Dedifferentiated amniotic fluid mesenchymal stem cell (primary cell): ENCODE results near the gene TIMM21.
A peak's percentile ranks its signal among the peaks of the same experiment; 100 is the strongest.

Experiments
- DNase-seq: peaks from one replicate; pipeline ENCODE4 v3.0.0-alpha.2; 2016; ENCODE audit errors: extremely low spot score

TIMM21 gene

DNA sequence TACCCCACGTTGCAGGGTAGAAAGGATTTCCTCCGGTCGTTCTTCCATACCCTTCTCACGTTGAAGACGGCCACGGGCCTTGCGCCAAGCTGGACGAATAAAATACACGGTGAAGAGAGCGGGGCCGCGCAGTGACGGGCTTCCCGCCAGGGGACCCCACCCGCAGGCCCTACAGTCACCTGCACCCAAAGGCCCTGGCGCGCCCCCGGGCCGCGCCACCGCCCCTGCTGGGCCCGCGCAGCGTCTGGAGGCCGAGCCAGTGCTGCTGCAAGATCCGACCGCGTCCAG, 888 bp upstream of the TIMM21 start:
- no peak for DNase-seq

GRCh38 chr18:74148543-74149070, 284 bp downstream of the TIMM21 start:
- no peak for DNase-seq

GRCh38 chr18:74149878-74150277, 1.6 kb downstream of the TIMM21 start:
- DNase-seq: no peak

DNA sequence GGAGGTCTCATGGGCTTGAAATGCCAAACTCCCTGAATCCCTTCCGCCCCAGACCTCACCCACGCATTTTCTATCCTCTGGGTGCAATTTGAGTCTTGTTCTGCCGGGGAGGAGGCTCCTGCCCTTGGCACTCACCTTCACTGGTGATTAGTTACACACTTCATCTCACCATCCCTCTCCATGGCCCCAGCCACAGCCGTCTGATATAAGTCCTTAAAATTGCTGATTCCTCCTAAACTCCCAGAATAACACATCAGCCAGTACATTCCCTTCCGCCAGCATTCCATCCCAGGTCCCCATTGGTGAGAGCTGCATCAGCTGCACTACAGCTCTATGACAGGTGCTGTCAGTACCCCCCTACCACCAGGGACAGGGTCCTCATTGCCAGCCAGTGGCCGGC, 3.9 kb downstream of the TIMM21 start:
- no peak for DNase-seq

GRCh38 chr18:74152857-74153256, 4.5 kb downstream of the TIMM21 start:
- DNase-seq: no peak

DNA sequence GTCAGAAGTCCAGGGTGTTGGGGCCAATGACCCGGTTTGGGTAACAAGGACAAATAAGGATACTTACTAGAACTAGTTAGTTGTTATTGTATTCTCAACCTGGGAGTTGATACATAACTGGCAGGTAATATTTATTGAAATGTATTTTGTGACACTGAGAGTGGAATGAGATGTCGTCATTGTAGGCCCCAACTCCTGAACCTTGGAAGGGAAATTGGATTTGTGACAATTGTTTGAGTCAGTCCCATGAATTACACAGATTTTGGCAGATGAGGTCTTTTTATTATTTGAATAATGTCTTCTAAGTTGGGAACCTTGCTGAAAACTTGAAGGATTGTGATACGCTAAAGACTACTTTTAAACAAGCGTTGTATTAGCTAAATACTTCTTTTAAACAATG, 5.1 kb downstream of the TIMM21 start:
- DNase-seq: no peak

DNA sequence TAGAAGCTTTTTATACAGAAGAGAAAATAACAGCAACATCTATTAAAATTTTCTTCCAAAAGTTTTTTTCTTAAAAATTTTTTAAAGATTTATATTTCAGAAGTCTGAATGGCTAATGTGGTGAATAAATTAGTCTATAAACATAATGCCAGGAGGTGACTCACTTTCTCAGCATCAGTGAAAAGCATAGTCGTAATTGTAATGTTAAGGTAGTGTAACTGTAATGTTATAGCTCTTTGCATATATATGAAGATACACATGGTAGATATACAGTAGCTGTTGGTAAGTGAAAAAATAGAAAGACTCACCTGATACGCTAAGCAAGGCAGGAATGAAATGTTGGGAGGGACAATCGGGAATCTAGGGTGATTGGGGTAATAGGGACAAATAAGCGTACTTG, 5.5 kb downstream of the TIMM21 start:
- no peak for DNase-seq

DNA sequence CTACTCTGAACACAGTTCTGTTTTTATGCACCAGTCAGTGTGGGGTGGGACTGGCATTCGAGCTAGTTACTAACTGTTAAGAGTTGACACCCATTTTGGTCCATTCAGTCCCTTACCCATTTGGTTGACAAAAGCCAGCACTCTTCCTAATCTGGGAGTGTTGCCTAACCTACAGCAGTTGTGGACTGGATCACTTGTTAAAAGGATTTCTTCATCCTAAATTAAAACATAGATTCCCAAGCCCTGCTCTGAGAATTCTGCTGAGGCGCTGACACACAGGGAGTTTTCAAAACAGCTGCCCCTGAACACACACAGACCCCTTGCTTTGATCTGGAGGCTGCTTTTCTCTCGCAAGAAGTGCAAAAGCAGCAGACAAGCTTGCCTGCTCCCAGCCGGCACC, 6.4 kb downstream of the TIMM21 start:
- no peak for DNase-seq

DNA sequence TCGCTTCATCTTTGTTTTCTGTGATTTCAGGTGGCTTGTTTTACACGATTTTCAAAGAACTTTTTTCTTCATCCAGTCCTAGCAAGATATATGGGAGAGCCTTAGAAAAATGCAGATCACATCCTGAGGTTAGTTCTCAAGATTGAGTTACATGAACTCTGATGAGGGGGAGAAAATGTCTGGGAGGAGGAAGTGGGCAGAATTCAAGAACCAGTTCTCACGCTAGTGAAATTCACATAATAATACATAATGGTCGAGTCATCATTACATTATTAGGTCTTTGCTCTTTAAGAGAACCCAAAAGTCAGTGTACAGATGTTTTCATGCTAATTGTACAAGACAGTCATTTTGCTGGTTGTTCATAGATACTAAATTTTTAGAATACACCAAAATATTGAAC, 7.0 kb downstream of the TIMM21 start:
- no peak for DNase-seq

DNA sequence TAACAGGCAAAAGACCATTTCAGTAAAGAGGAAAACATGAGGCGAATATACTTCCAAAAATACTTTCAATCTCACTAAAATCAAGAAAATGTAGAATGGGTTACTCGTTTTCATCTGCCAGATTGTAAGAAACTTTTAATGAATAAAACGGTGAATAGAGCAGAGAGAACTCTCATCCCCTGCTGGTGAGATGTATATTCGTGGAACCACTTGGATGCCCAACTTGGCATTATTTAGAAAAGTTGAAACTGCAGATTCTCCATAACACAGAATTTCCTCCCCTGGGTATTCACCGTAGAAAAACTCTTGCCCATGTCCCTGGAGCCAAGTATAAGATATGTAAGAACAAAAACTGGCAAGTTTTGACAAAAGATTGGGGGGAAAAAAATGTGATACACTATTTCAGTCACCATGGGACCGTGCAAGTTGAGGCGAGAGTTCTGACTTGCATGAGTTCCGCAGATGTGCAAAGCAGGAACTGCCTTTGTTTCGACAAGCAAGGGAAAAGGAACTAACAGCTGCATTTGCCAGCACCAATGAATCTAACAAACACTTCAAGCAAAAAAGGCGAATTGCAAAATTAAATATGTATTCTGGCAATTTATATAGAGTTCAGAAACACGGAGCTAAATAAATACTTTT, 14.8 kb downstream of the TIMM21 start:
- no peak for DNase-seq

DNA sequence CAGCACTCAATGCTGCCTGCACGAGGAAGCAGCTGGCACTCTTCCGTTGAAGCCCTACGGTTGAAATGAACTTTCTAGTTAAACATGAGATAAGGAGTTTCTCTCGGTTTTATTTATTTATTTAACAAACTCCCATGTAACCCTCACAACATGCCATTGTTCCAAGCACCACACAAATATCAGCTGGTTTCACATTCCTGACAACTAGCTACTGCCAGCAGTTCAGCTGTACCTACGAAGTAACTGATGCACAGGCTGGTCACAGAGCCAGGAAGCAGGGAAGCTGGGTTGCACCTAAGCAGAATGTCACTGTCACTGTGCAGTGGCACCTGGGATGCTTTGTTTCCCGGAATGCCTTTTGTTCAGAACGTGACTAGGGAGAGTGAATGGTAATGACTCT, 18.1 kb downstream of the TIMM21 start:
- DNase-seq: no peak

DNA sequence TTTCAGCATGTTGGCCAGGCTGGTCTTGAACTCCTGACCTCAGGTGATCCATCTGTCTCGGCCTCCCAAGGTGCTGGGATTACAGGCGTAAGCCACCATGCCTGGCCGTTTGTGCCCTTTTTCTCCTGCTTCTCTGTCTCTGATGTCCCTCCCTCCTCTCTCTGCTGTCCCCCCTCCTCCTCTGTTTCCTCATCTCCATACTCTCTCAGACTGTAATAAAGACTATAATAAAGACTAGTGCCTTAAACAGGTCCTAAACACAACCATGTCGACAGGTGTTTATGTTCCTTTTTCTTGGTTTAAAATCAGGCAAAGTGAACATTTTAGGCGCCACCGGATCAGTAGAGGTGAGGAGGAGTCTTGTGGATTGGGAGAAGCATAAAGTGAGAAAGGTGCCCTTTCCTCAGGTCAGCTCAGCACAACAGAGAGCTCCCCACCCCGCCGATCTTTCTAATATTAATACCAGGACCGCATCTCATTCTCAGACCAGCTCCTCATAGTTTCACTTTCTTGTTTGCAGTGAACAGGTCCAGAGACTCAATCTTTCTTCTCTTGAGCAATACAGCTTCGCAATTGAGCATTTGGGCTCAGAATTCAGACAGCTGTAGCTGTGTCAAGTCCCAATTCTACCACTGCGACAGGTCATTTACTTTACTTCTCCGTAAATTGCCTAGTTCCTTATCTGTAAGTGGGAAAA, 23.7 kb downstream of the TIMM21 start:
- no peak for DNase-seq

- no peak for DNase-seq
These were observed 24.5 kb downstream of the TIMM21 start for GRCh38 chr18:74172697-74173433.

- DNase-seq: no peak
These were observed 25.1 kb downstream of the TIMM21 start for GRCh38 chr18:74173434-74173750.

DNA sequence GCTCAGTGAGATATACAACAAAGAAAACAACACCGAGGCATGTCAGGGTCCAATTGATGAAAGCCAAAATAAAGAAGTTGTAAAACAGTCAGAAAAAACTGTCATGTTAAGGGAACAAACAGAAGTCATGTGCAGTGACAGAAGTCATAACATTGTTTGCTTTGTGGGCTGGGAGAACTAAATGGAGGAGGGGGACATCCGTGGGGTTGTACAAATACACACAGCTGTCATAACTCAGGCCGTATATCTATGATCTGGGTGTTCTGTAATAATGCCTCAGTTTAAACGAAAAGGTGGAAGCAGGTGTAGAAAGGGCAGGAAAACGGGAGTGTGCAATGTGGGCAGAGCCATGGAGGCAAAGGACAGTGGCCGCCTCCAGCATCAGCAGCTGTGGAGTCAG, 27.3 kb downstream of the TIMM21 start:
- DNase-seq: no peak

DNA sequence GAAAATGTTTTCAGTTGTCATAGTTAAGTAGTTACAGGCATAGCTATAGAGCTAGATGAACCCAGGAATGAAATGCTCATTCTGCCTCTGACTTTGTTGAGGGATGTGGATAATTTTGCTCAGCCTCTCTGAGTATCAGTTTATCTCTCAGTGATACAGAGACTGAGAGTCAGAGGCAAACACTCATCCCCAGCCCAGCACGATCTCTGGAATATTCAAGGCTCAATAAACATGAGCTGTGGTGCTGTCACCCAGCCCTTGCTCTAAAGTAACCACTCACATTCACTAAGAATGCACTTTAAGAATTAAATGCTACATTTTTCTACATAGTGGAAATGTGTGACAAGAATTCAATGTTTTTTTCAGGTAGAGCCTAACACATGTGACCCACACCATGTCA, 30.6 kb downstream of the TIMM21 start:
- no peak for DNase-seq

- DNase-seq: no peak
These were observed 31.4 kb downstream of the TIMM21 start for GRCh38 chr18:74179623-74180199.

DNA sequence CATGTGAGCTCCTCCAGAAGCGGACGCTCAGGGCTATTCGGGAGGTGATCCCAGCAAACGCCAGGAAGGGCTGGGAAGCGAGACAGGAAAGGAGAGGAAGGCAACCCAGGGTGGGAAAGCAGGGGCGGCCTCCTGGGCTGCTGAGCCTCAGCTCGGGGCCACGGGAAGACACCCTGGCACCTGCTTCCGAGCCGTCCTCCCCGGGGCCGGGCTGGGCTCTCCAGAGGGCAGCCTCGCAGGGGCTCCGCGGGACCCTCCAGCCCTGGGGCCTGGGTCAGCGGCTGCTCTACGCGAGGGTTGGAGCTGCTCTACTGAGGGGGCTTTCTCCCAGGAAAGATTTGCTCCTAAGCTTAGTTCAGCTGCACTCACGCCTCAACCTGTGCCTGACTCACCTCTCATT, 34.0 kb downstream of the TIMM21 start:
- DNase-seq: no peak

- DNase-seq: no peak
These were observed 34.8 kb downstream of the TIMM21 start for GRCh38 chr18:74183130-74183529.

DNA sequence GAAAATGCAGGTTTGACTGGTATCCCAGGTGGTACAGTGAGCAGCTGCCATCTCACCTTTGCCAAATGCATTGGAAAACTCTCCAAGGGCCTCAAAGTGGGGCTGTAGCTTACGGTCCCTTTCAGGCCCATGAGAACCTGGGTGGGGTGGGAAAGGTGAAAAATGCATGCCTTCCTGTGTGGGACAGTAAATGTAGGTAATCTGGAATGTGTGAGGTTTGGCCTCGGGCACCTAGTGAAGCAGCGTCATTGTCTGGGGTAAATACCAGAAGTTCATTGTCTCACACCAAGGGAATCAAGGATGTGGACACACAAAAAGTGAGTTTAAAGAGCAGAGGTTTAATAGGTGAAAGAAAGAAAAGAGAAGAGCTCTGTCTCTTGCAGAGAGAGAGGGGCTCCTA, 36.6 kb downstream of the TIMM21 start:
- DNase-seq: no peak

DNA sequence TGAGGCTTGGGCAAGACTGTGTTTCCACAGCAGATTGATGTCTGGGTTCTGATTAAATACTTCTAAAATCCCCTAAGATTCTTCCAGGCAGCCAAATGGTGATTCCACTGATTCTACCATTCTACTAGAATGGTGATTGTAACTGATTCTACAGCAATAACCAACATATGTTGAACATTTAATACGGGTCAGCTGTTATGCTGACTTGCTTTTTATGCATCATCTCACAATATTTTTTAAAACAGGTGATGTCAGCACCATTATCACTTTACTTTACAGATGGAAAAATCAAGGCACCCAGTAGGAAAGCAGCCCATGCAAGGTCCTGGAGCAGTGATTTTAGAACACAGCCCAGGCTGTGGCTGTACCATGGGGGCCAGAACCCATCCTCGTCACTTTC, 37.5 kb downstream of the TIMM21 start:
- DNase-seq: no peak

- DNase-seq: no peak
These were observed 38.3 kb downstream of the TIMM21 start for GRCh38 chr18:74186661-74187060.

GRCh38 chr18:74190086-74190485, 41.8 kb downstream of the TIMM21 start:
- peak; percentile 31 for DNase-seq
